ENCODE measurements around the gene SPATC1L.
A peak's percentile ranks its signal among the peaks of the same experiment; 100 is the strongest.

The SPATC1L gene

DNA sequence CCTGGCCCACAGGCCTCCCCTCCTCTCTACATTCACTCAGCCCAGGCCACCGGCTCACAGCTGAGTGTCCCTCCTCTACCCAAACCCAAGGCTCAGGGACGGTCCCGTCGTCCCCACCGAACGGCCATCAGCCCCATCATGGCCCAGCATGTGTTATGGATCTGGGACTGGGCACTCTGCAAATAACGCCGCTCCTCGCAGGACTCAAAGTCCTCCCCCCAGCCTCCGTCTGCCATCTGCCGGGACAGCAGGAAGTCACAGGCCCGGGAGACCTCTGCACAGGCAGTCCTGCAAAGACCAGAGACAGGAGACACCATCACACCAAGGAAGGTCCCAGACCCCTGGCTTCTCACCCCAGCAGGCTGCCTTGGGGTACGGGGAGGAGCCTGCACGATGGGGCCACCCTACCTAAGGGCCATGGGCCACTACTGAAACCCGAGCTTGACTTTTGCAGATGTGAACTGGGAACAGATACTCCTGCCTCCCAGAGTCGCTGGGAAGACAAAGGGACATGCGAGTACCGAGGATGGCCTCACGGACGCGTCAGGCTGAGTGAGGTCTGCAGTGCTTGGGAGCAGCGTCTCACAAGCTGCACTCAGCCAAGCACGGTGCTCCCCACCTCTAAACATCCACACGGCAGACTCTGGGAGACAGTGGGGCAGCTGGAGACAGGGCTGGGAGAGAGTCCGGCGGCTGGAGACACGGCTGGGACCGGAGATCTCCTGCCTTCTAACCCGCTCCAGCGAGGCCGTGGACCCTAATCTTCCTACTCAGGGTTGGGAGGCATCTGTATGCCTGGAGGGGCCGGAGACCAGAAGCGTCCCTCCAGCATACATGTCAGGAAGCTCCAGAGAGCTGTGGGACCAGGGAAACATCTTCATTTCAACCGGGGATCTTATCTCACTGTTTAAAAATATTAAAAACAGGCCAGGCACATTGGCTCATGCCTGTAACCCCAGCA lies 10.4 kb upstream of the SPATC1L start:
- Histone ChIP-seq H3K4me3 (replicated peaks; ENCODE audit: insufficient read depth, low read length) (no peak overlapping the region), H3K27ac (replicated peaks) (no peak overlapping the region), H3K27me3 (ENCODE audit: insufficient read depth, poor library complexity, severe bottlenecking) (no peaks in the 10 kb centered on the region)
- no peak for DNase-seq (ENCODE audit: low read depth in 1 of 2, low spot score in 1 of 2)
- TF ChIP-seq, protein P1, sequence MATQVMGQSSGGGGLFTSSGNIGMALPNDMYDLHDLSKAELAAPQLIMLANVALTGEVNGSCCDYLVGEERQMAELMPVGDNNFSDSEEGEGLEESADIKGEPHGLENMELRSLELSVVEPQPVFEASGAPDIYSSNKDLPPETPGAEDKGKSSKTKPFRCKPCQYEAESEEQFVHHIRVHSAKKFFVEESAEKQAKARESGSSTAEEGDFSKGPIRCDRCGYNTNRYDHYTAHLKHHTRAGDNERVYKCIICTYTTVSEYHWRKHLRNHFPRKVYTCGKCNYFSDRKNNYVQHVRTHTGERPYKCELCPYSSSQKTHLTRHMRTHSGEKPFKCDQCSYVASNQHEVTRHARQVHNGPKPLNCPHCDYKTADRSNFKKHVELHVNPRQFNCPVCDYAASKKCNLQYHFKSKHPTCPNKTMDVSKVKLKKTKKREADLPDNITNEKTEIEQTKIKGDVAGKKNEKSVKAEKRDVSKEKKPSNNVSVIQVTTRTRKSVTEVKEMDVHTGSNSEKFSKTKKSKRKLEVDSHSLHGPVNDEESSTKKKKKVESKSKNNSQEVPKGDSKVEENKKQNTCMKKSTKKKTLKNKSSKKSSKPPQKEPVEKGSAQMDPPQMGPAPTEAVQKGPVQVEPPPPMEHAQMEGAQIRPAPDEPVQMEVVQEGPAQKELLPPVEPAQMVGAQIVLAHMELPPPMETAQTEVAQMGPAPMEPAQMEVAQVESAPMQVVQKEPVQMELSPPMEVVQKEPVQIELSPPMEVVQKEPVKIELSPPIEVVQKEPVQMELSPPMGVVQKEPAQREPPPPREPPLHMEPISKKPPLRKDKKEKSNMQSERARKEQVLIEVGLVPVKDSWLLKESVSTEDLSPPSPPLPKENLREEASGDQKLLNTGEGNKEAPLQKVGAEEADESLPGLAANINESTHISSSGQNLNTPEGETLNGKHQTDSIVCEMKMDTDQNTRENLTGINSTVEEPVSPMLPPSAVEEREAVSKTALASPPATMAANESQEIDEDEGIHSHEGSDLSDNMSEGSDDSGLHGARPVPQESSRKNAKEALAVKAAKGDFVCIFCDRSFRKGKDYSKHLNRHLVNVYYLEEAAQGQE (IDR thresholded peaks at IDR 0.05; ENCODE audit: insufficient replicate concordance, low read depth) = no peak
- TF ChIP-seq SPI1 (IDR thresholded peaks at IDR 0.05; ENCODE audit: borderline replicate concordance, low read depth) (no peak), GABPA (IDR thresholded peaks at IDR 0.05; ENCODE audit: low read depth) (no peak), POLR2AphosphoS5 (IDR thresholded peaks at IDR 0.05; ENCODE audit: low read depth) (no peak)
- TF ChIP-seq, protein P2, sequence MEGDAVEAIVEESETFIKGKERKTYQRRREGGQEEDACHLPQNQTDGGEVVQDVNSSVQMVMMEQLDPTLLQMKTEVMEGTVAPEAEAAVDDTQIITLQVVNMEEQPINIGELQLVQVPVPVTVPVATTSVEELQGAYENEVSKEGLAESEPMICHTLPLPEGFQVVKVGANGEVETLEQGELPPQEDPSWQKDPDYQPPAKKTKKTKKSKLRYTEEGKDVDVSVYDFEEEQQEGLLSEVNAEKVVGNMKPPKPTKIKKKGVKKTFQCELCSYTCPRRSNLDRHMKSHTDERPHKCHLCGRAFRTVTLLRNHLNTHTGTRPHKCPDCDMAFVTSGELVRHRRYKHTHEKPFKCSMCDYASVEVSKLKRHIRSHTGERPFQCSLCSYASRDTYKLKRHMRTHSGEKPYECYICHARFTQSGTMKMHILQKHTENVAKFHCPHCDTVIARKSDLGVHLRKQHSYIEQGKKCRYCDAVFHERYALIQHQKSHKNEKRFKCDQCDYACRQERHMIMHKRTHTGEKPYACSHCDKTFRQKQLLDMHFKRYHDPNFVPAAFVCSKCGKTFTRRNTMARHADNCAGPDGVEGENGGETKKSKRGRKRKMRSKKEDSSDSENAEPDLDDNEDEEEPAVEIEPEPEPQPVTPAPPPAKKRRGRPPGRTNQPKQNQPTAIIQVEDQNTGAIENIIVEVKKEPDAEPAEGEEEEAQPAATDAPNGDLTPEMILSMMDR (IDR thresholded peaks at IDR 0.05; ENCODE audit: insufficient read depth, low read length) = no peak

DNA sequence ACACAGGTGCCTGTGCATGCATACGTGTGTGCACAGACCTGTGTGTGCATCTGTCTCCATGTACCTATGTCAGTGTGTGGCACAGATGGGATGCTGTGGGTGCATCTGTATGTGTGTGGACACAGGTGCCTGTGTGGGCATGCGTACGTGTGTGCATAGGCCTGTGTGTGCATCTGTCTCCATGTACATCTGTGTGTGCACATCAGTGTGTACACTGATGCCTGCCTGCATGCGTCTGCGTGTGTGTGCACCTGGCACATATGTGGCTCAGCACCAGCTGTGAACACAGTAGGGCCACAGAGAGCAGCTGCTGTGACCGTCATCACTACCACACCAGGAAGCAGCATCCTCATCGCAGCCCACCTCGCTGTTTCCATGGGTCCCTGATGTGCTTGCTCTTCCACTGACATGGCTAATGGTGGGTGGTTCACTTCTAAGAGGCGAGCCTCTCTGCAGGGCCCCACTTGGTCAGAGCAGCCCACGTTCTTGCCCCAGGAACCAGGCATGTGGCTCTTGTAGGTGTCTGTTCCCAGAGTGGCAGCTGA lies 9.6 kb upstream of the SPATC1L start:
- Histone ChIP-seq H3K4me3 (replicated peaks; ENCODE audit: insufficient read depth, low read length) (no peak overlapping the region), H3K27ac (replicated peaks) (no peak overlapping the region), H3K27me3 (ENCODE audit: insufficient read depth, poor library complexity, severe bottlenecking) (no peaks in the 10 kb centered on the region)
- TF ChIP-seq SPI1 (IDR thresholded peaks at IDR 0.05; ENCODE audit: borderline replicate concordance, low read depth) = no peak
- TF ChIP-seq, protein P2 (IDR thresholded peaks at IDR 0.05; ENCODE audit: insufficient read depth, low read length) = no peak
- no peak for TF ChIP-seq GABPA (IDR thresholded peaks at IDR 0.05; ENCODE audit: low read depth)
- TF ChIP-seq, protein P1 (IDR thresholded peaks at IDR 0.05; ENCODE audit: insufficient replicate concordance, low read depth) = no peak
- no peak for TF ChIP-seq POLR2AphosphoS5 (IDR thresholded peaks at IDR 0.05; ENCODE audit: low read depth)
- DNase-seq (ENCODE audit: low read depth in 1 of 2, low spot score in 1 of 2) = no peak

DNA sequence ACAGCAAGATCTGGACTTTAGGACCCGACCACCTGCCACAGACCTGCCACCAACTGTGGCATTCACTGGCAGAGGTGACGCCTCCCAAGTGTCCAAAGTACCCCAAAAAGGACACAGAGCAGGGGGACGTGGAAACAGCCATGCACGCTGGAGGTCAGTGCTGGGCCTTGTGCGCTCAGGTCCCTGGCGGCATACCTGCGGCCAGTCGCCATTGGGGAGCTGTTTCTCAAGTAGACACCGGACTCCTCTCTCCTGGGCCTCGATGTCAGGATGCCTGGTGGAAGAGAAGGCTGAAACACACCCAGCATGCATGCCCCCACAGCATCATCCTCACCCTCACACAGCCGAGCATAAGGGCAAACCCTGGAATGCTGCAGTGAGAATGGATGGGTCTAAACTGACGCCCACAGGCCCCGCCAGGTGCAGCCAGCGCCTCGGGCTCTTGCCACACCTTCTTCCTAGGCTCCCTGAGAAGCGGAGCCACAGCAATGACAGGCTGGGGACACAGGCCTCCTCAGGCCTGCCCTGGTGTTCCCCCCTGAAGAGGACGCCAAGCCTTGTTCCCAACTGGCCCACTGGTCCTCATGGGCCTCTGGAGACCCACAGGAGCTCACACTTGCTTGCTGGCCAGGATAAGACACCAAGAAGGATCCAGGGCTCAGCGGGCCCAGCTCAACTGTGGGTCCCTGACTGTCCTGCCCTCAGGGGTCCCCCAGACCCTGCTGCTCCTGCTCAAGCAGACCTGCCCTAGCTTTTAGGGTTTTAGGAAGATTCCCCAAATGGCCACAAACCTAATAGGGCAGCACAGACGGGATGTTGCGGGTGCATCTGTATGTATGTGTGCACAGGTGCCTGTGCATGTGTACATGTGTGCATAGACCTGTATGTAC lies 7.7 kb upstream of the SPATC1L start:
- TF ChIP-seq, protein P1 (IDR thresholded peaks at IDR 0.05; ENCODE audit: insufficient replicate concordance, low read depth) = no peak
- TF ChIP-seq POLR2AphosphoS5 (IDR thresholded peaks at IDR 0.05; ENCODE audit: low read depth) = 0 out of 2 replicates have a peak, but pooled peaks have one; percentile 13
- Histone ChIP-seq H3K27ac (replicated peaks) (no peak overlapping the region), H3K27me3 (ENCODE audit: insufficient read depth, poor library complexity, severe bottlenecking) (no peaks in the 10 kb centered on the region), H3K4me3 (replicated peaks; ENCODE audit: insufficient read depth, low read length) (no peak overlapping the region)
- DNase-seq (ENCODE audit: low read depth in 1 of 2, low spot score in 1 of 2) = no peak
